ENCODE data around the gene TOP3B. TPM values are rescaled to one million over a fixed set of nuclear protein-coding genes. Genes with fewer than 3 reads are reported as not detected.

TOP3B gene
- total RNA-seq, 3 donors from 2014 or later: 39.3 to 45.2 (median 41.3) TPM

DNA sequence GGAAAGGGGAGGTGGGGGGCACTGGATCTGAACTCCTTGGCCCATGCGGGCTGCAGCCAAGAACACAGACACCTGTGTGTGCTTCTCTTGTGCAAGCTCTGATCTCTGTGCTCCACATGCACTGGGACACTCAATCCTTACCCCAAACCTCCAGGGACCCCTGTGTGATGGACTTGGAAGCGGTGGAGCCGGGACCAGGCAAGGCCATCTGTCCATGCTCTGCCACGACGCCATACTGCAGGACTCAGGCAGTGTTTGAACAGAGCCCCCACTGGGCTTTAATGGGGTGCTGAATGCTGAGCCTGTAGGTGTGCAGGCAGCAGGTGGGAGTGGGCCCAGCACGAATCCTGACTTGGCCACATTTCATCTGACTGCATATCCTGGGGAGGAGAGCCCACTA is 53.3 kb downstream of the TOP3B start:
- DNase-seq (no peak), ATAC-seq (no peak)
- Mint-ChIP-seq H3K27me3 (ENCODE audit: low read depth) (no peaks in the 10 kb centered on the region), H3K9me3 (no peaks in the 10 kb centered on the region), H3K36me3 (ENCODE audit: insufficient read depth) (peaks cover 12% of the 10 kb centered on the region), H3K4me1 (ENCODE audit: low read depth) (no peaks in the 10 kb centered on the region), H3K4me3 (no peak overlapping the region)

GRCh38 chr22:21928048-21928447 is 54.5 kb downstream of the TOP3B start:
- no peak for ATAC-seq
- no peak for DNase-seq
- Mint-ChIP-seq H3K9me3 (no peaks in the 10 kb centered on the region), H3K27me3 (ENCODE audit: low read depth) (no peaks in the 10 kb centered on the region), H3K4me1 (ENCODE audit: low read depth) (no peaks in the 10 kb centered on the region), H3K4me3 (no peak overlapping the region), H3K36me3 (ENCODE audit: insufficient read depth) (peaks cover 12% of the 10 kb centered on the region)

GRCh38 chr22:21927174-21927823 is 55.3 kb downstream of the TOP3B start:
- no peaks in the 10 kb centered on the region for H3K4me1 Mint-ChIP-seq (ENCODE audit: low read depth)

GRCh38 chr22:21926728-21927127 is 55.9 kb downstream of the TOP3B start:
- no peaks in the 10 kb centered on the region for H3K4me1 Mint-ChIP-seq (ENCODE audit: low read depth)
- ATAC-seq (no peak), DNase-seq (no peak)
- no peak overlapping the region for H3K4me3 Mint-ChIP-seq
- H3K27me3 Mint-ChIP-seq (ENCODE audit: low read depth): no peaks in the 10 kb centered on the region
- H3K9me3 Mint-ChIP-seq: no peaks in the 10 kb centered on the region
- peaks cover 12% of the 10 kb centered on the region for H3K36me3 Mint-ChIP-seq (ENCODE audit: insufficient read depth)

More at GRCh38 chr22:21927174-21927823, 55.3 kb downstream of the TOP3B start:
- no peaks in the 10 kb centered on the region for H3K27me3 Mint-ChIP-seq (ENCODE audit: low read depth)
- H3K36me3 Mint-ChIP-seq (ENCODE audit: insufficient read depth): peaks cover 12% of the 10 kb centered on the region
- no peak for ATAC-seq
- H3K4me3 Mint-ChIP-seq: no peak overlapping the region
- no peak for DNase-seq
- H3K9me3 Mint-ChIP-seq: no peaks in the 10 kb centered on the region

GRCh38 chr22:21923163-21923561 is 59.4 kb downstream of the TOP3B start:
- DNase-seq (no peak), ATAC-seq (no peak)
- Mint-ChIP-seq H3K36me3 (ENCODE audit: insufficient read depth) (no peaks in the 10 kb centered on the region), H3K27me3 (ENCODE audit: low read depth) (no peaks in the 10 kb centered on the region), H3K4me3 (no peak overlapping the region), H3K4me1 (ENCODE audit: low read depth) (no peaks in the 10 kb centered on the region), H3K9me3 (no peaks in the 10 kb centered on the region)

GRCh38 chr22:21922370-21923162 is 60.0 kb downstream of the TOP3B start:
- ATAC-seq: no peak
- H3K4me1 Mint-ChIP-seq (ENCODE audit: low read depth): no peaks in the 10 kb centered on the region
- H3K9me3 Mint-ChIP-seq: no peaks in the 10 kb centered on the region
- no peaks in the 10 kb centered on the region for H3K27me3 Mint-ChIP-seq (ENCODE audit: low read depth)
- H3K36me3 Mint-ChIP-seq (ENCODE audit: insufficient read depth): no peaks in the 10 kb centered on the region
- no peak overlapping the region for H3K4me3 Mint-ChIP-seq
- DNase-seq: no peak

- ATAC-seq: no peak
- Mint-ChIP-seq H3K9me3 (no peaks in the 10 kb centered on the region), H3K4me1 (ENCODE audit: low read depth) (no peaks in the 10 kb centered on the region), H3K27me3 (ENCODE audit: low read depth) (no peaks in the 10 kb centered on the region), H3K4me3 (no peak overlapping the region), H3K36me3 (ENCODE audit: insufficient read depth) (no peaks in the 10 kb centered on the region)
- DNase-seq: no peak
Observed at GRCh38 chr22:21921729-21922128, 60.9 kb downstream of the TOP3B start.

- no peaks in the 10 kb centered on the region for H3K9me3 Mint-ChIP-seq
- no peaks in the 10 kb centered on the region for H3K27me3 Mint-ChIP-seq (ENCODE audit: low read depth)
- no peak for ATAC-seq
- DNase-seq: no peak
- H3K36me3 Mint-ChIP-seq (ENCODE audit: insufficient read depth): no peaks in the 10 kb centered on the region
- H3K4me3 Mint-ChIP-seq: no peak overlapping the region
- no peaks in the 10 kb centered on the region for H3K4me1 Mint-ChIP-seq (ENCODE audit: low read depth)
Observed at GRCh38 chr22:21921184-21921721, 61.3 kb downstream of the TOP3B start.

DNA sequence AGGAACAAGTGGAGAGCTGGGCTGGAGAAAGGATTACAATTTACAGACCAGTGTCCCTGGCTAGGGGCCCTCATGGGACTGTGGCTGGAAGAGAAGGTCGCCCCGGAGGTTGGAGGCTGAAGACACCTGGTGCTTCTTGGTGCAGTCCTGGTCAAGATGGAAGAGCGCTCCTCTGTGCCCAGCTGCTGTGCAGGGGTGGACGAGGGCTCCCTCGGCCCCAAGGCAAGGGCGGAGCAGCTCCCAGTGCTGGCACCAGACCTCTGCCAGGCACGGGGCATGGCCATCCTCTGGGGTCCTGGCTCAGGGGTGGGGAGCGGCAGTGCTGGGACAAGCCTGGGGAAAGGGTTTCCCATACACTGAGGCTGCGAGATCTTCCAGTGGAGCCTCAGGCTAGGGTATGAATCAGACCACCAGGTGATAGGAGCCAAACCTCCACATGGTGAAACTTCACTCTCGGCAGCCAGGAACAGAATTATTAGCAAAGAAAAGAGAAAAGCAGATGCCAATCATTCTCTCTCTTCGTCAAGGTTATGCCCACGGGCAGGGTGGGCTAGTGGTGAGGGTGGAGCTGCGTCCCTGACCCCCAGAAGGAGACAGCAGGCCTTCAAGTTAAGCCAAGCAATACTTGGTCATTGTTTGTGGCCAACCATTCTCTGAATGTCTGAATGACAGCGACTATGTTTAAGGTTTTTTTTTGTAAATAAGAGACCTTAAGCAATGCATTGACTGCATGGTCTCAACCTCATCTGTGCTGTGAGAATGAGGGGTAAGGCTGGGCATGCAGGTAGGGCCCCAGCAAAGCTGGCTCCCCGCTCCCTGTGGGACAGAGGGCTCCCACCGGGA is 62.0 kb downstream of the TOP3B start:
- no peak overlapping the region for H3K4me3 Mint-ChIP-seq
- no peaks in the 10 kb centered on the region for H3K4me1 Mint-ChIP-seq (ENCODE audit: low read depth)
- H3K27me3 Mint-ChIP-seq (ENCODE audit: low read depth): no peaks in the 10 kb centered on the region

GRCh38 chr22:21919526-21920307 is 62.9 kb downstream of the TOP3B start:
- no peaks in the 10 kb centered on the region for H3K36me3 Mint-ChIP-seq (ENCODE audit: insufficient read depth)
- no peaks in the 10 kb centered on the region for H3K27me3 Mint-ChIP-seq (ENCODE audit: low read depth)
- no peak for DNase-seq
- H3K4me1 Mint-ChIP-seq (ENCODE audit: low read depth): no peaks in the 10 kb centered on the region
- no peaks in the 10 kb centered on the region for H3K9me3 Mint-ChIP-seq
- ATAC-seq: no peak
- no peak overlapping the region for H3K4me3 Mint-ChIP-seq

More for the DNA sequence above, 62.0 kb downstream of the TOP3B start:
- no peak for DNase-seq
- no peaks in the 10 kb centered on the region for H3K9me3 Mint-ChIP-seq
- no peaks in the 10 kb centered on the region for H3K36me3 Mint-ChIP-seq (ENCODE audit: insufficient read depth)
- no peak for ATAC-seq

DNA sequence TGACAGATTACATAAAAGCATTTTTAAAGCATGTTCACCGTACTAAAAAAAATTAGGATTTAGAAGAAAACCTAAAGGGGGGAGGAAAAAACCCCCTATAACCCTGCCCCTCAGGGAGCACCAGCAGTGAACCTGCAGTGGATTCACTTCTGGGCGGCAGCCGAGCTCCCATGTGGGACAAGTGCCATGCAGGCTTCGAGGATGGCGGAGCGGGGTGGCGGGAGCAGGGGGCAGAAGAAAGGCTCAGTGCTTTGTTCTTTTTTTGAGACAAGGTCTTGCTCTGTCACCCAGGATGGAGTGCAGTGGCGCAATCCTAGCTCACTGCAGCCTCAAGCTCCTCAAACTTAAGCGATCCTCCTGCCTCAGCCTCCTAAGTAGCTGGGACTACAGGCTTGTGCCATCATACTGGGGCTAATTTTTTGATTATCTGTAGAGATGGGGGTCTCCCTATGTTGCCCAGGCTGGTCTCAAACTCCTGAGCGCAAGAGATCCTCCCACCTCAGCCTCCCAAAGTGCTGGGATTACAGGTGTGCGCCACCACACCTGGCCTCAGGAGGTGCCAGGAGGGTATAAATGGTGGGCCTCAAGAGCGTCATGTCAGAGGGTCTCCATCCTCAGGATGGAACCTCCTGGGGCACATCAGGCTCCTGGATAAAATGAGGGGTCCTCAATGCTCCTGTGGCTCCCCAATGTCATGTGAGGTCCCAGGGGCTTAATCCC is 64.0 kb downstream of the TOP3B start:
- ATAC-seq (no peak), DNase-seq (no peak)
- Mint-ChIP-seq H3K27me3 (ENCODE audit: low read depth) (no peaks in the 10 kb centered on the region), H3K4me1 (ENCODE audit: low read depth) (no peaks in the 10 kb centered on the region), H3K36me3 (ENCODE audit: insufficient read depth) (no peaks in the 10 kb centered on the region), H3K9me3 (no peaks in the 10 kb centered on the region), H3K4me3 (no peak overlapping the region)

- H3K4me1 Mint-ChIP-seq (ENCODE audit: low read depth): no peaks in the 10 kb centered on the region
- H3K36me3 Mint-ChIP-seq (ENCODE audit: insufficient read depth): no peaks in the 10 kb centered on the region
- ATAC-seq (no peak), DNase-seq (no peak)
- H3K27me3 Mint-ChIP-seq (ENCODE audit: low read depth): no peaks in the 10 kb centered on the region
- no peaks in the 10 kb centered on the region for H3K9me3 Mint-ChIP-seq
- no peak overlapping the region for H3K4me3 Mint-ChIP-seq
Observed at GRCh38 chr22:21917959-21918261, 64.7 kb downstream of the TOP3B start.

DNA sequence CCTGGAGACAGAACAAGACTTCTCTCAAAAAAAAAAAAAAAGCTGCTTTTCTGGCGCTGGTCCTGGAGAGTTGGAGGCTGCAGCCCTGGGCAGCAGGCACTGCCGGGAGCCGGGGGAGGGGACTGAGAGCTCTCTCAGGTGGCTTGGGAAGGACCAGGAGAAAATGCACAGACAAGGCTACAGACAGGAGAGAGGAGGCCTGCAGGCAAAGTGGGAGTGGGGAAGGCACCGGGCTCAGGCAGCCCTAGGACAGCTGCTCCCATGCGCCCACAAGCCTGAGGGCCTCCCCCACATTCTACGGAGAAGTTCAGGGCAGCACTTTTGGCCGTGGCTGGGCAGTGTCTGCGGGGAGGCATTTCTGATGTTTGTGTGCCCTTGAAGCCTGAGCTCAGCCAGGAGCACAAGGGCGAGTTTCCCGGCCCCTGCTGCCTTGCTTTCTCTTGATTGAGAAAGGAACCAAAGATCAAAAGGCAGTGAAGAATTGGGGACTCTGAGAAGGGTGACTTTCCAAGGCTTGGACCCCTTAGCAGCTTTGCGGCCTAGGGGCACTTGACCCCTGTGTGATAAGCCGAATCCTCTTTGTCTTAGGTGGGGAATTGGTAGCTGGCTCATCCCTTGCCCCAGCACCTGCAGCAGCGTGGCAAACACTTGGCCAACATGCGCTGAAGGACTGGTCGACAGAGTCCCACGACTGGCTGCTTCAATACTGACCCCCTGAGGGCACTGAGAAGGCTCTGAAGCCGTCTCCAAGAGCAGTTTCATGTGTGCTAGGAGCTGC is 65.2 kb downstream of the TOP3B start:
- no peak overlapping the region for H3K4me3 Mint-ChIP-seq
- no peaks in the 10 kb centered on the region for H3K4me1 Mint-ChIP-seq (ENCODE audit: low read depth)
- DNase-seq (no peak), ATAC-seq (no peak)
- no peaks in the 10 kb centered on the region for H3K9me3 Mint-ChIP-seq
- no peaks in the 10 kb centered on the region for H3K36me3 Mint-ChIP-seq (ENCODE audit: insufficient read depth)
- H3K27me3 Mint-ChIP-seq (ENCODE audit: low read depth): no peaks in the 10 kb centered on the region
